HCT116 (cell line): ENCODE results near the gene TMEM240. TPM values are rescaled to one million over a fixed set of nuclear protein-coding genes. Genes with fewer than 3 reads are reported as not detected.

Source experiments
- ATAC-seq: fragments of 200-7000 bp; cut with Tn5 transposase; 2 replicates; pipeline ENCODE4 v1.9.1; 2020; ENCODE audit warnings: mild to moderate bottlenecking, moderate library complexity
- BruUV-seq: library from RNA; stranded (reverse); fragments of 400-500 nt; replicated peaks from 2 replicates; lab custom pipeline; 2021; lab: Mats Ljungman, UMichigan
- CTCF ChIA-PET: fragments of 300-600 bp; sonication (Branson Sonifier 250); formaldehyde crosslinking; loops from one replicate; lab custom pipeline; 2021; ENCODE audit warnings: antibody characterized with exemption; lab: Charles Lee
- POLR2A ChIA-PET: fragments of 300-600, 350-600 bp; sonication (Branson Sonifier 250); formaldehyde crosslinking; loops from one replicate; lab custom pipeline; 2021; ENCODE audit warnings: antibody characterized with exemption; lab: Charles Lee
- RAD21 ChIA-PET, 2 experiments: fragments of 300-600 bp; sonication (Branson Sonifier 250); formaldehyde crosslinking; loops; one replicate each; lab custom pipeline; 2023; ENCODE audit warnings: low total read pairs in 2 of 2; ENCODE audit not compliant: uncharacterized antibody in 2 of 2, unreplicated experiment in 2 of 2, low non-redundant PET in 1 of 2; lab: Charles Lee
- DNase-seq: peaks from one replicate; pipeline ENCODE4 v3.0.0-alpha.2; 2010; ENCODE audit warnings: low read depth, low spot score
- H2AFZ ChIP-seq: fragments of 200-600 bp; shearing (Covaris generic), sonication (generic); 2 replicates; pipeline ENCODE4 v1.6.1; 2017; ENCODE audit warnings: low read depth, mixed run types, mixed read lengths, antibody characterized with exemption, low read length; ENCODE audit not compliant: poor library complexity, severe bottlenecking
- H3K27ac ChIP-seq: 2 replicates; pipeline ENCODE4 v1.5.1; 2012; ENCODE audit warnings: low read depth, low read length
- H3K27me3 ChIP-seq: fragments of 200-600 bp; sonication (generic); 2 replicates; pipeline ENCODE4 v1.6.1; 2016; ENCODE audit warnings: mixed run types, low read length, mixed read lengths; ENCODE audit not compliant: insufficient read depth
- H3K36me3 ChIP-seq, 2 experiments: fragments of 200-500 bp in 1 of 2; fragments of 200-600 bp in 1 of 2; sonication (Bioruptor generic) in 1 of 2; sonication (generic) in 1 of 2; 2 replicates each; pipeline versions ENCODE4 v1.5.1 to v1.6.1; 2014 to 2016; ENCODE audit warnings: low read length in 2 of 2, inconsistent platforms in 1 of 2, mixed read lengths in 1 of 2, mixed run types in 1 of 2; ENCODE audit not compliant: insufficient read depth in 2 of 2, control insufficient read depth in 1 of 2
- H3K4me1 ChIP-seq, 2 experiments: fragments of 200-600 bp in 1 of 2; sonication (generic) in 1 of 2; 2 replicates each; pipeline versions ENCODE4 v1.5.1 to v1.6.1; 2012 to 2017; ENCODE audit warnings: low read length in 2 of 2, inconsistent platforms in 1 of 2, mild to moderate bottlenecking in 1 of 2, mixed read lengths in 1 of 2, mixed run types in 1 of 2, moderate library complexity in 1 of 2; ENCODE audit not compliant: insufficient read depth in 2 of 2, control insufficient read depth in 1 of 2
- H3K4me2 ChIP-seq: fragments of 200-600 bp; sonication (generic); 2 replicates; pipeline ENCODE4 v1.6.1; 2017; ENCODE audit warnings: mixed run types, low read length, mixed read lengths
- H3K4me3 ChIP-seq, 2 experiments: fragments of 200-600 bp in 1 of 2; sonication (generic) in 1 of 2; replicated peaks in 1 of 2; 2 replicates each; pipeline ENCODE4 v1.5.1; 2011 to 2016; ENCODE audit warnings: low read length in 2 of 2, control low read depth in 1 of 2, low read depth in 1 of 2, mild to moderate bottlenecking in 1 of 2, mixed read lengths in 1 of 2, mixed run types in 1 of 2
- H3K79me2 ChIP-seq: fragments of 200-600 bp; sonication (generic); 2 replicates; pipeline ENCODE4 v1.6.1; 2017; ENCODE audit warnings: mild to moderate bottlenecking, mixed run types, low read length, moderate library complexity, mixed read lengths; ENCODE audit not compliant: insufficient read depth
- H3K9ac ChIP-seq: fragments of 200-600 bp; sonication (generic); 2 replicates; pipeline ENCODE4 v1.6.1; 2016; ENCODE audit warnings: low read length, mixed read lengths
- H3K9me2 ChIP-seq: fragments of 200-600 bp; sonication (generic), shearing (Covaris generic); 2 replicates; pipeline ENCODE4 v1.6.1; 2017; ENCODE audit warnings: mixed run types, mild to moderate bottlenecking, moderate library complexity; ENCODE audit not compliant: insufficient read depth
- H3K9me3 ChIP-seq, 2 experiments: fragments of 200-500 bp in 1 of 2; fragments of 200-600 bp in 1 of 2; sonication (Bioruptor generic) in 1 of 2; sonication (generic) in 1 of 2; 2 replicates each; pipeline ENCODE4 v1.6.1; 2014 to 2017; ENCODE audit warnings: low read length in 2 of 2, mixed read lengths in 2 of 2, inconsistent platforms in 1 of 2, low read depth in 1 of 2, mild to moderate bottlenecking in 1 of 2, mixed run types in 1 of 2, moderate library complexity in 1 of 2; ENCODE audit not compliant: control insufficient read depth in 1 of 2, insufficient read depth in 1 of 2
- H4K20me1 ChIP-seq: fragments of 200-600 bp; sonication (generic), shearing (Covaris generic); 2 replicates; pipeline ENCODE4 v1.6.1; 2017; ENCODE audit warnings: mixed run types, mild to moderate bottlenecking, moderate library complexity; ENCODE audit not compliant: insufficient read depth
- REST ChIP-seq: IDR thresholded peaks from 2 replicates; pipeline ENCODE4 v1.6.1; 2012; ENCODE audit warnings: low read depth
- YY1 ChIP-seq: IDR thresholded peaks from 2 replicates; pipeline ENCODE4 v1.6.1; 2011; ENCODE audit warnings: low read length, low read depth, moderate library complexity, mild to moderate bottlenecking; ENCODE audit not compliant: insufficient replicate concordance; ENCODE audit errors: extremely low read depth
- intact Hi-C: fragments of 100-400 bp; cut with micrococcal nuclease; formaldehyde crosslinking; loops from 2 replicates; pipeline ENCODE4 v1.10.0; 2022
- total RNA-seq: library from RNA; stranded (reverse); gene quantifications from one replicate; pipeline ENCODE4 v1.2.1, GENCODE V29; 2021; ENCODE audit not compliant: unreplicated experiment
- TF ChIP-seq, protein P1 (sequence below), 3 experiments: fragments of 200-600 bp in 1 of 3; sonication (generic) in 1 of 3; IDR thresholded peaks in 2 of 3; conservative IDR thresholded peaks in 1 of 3; 2 replicates each; pipeline ENCODE4 v1.5.1; 2012 to 2017; ENCODE audit warnings: low read depth in 2 of 3, low read length in 2 of 3, antibody characterized with exemption in 1 of 3, borderline replicate concordance in 1 of 3, control low read depth in 1 of 3, mild to moderate bottlenecking in 1 of 3, mixed read lengths in 1 of 3, mixed run types in 1 of 3, moderate library complexity in 1 of 3; ENCODE audit not compliant: insufficient read depth in 1 of 3

TMEM240 gene
- total RNA-seq, 1 experiment from 2014 or later: 2.3 TPM

DNA sequence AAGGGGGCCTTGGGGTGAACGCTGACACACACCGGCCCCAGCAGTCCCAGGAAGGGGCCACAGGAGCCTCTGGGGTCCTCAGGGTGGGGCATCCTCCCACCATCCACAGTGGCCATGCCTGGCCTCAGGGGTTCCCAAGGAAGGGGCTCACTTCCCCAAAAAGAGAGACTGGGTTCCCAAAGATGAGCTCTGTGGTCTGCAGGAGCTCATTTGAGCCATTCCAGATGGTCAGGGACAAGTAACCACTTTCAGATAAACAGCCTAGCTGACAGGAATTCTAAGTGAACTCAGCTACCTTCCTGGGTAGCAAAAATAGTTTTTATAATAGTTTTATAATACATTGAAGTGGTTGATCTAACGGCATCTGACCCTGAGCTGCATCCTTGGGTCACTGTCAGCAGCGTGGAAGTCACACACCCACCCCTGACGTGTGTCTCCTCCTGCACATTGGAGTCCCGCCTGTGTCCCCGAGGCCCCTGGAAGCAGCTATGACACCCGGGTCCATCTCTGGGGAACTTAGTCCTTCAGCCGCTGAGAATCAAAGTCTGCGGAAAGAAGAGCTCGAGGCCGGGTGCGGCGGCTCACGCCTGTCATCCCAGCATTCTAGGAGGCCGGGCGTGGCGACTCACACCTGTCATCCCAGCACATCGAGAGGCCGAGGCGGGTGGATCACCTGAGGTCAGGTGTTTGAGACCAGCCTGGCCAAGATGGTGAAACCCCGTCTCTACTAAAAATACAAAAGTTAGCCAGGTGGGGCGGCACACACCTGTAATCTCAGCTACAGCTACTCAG is 5.7 kb upstream of the TMEM240 start:
- peaks cover 0 to 2% of the 10 kb centered on the region in 2 experiments; a peak in 1 of 4 replicates for H3K36me3 ChIP-seq
- ATAC-seq (no peak), DNase-seq (no peak)
- no peak overlapping the region for H3K27ac ChIP-seq
- no TSS peak for BruUV-seq
- ChIA-PET POLR2A (no interaction called here), CTCF (no interaction called here), RAD21 (no interaction called here)
- no peak overlapping the region for H2AFZ ChIP-seq
- H4K20me1 ChIP-seq: no peaks in the 10 kb centered on the region
- TF ChIP-seq, protein P1, sequence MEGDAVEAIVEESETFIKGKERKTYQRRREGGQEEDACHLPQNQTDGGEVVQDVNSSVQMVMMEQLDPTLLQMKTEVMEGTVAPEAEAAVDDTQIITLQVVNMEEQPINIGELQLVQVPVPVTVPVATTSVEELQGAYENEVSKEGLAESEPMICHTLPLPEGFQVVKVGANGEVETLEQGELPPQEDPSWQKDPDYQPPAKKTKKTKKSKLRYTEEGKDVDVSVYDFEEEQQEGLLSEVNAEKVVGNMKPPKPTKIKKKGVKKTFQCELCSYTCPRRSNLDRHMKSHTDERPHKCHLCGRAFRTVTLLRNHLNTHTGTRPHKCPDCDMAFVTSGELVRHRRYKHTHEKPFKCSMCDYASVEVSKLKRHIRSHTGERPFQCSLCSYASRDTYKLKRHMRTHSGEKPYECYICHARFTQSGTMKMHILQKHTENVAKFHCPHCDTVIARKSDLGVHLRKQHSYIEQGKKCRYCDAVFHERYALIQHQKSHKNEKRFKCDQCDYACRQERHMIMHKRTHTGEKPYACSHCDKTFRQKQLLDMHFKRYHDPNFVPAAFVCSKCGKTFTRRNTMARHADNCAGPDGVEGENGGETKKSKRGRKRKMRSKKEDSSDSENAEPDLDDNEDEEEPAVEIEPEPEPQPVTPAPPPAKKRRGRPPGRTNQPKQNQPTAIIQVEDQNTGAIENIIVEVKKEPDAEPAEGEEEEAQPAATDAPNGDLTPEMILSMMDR (IDR thresholded peaks at IDR 0.05 in 2 of 3, conservative IDR thresholded peaks at IDR 0.05 in 1 of 3; ENCODE audit: borderline replicate concordance in 1 of 3, insufficient read depth in 1 of 3, low read depth in 2 of 3, low read length in 2 of 3): no peak
- TF ChIP-seq REST: no peak
- no peak for TF ChIP-seq YY1
- H3K9ac ChIP-seq: no peak overlapping the region
- peaks cover 16% of the 10 kb centered on the region; the same call in 1 of the 2 replicates for H3K79me2 ChIP-seq
- no peak overlapping the region for H3K4me3 ChIP-seq
- H3K4me1 ChIP-seq: no peaks in the 10 kb centered on the region
- H3K9me3 ChIP-seq: no peaks in the 10 kb centered on the region
- H3K9me2 ChIP-seq: no peaks in the 10 kb centered on the region
- intact Hi-C loops: no loop called here
- no peaks in the 10 kb centered on the region for H3K27me3 ChIP-seq
- H3K4me2 ChIP-seq: no peak overlapping the region
